ENCODE measurements around the gene FBXO10. TPM values are rescaled to one million over a fixed set of nuclear protein-coding genes. Genes with fewer than 3 reads are reported as not detected.

FBXO10 gene
- total RNA-seq, 1 experiment from 2014 or later = 5.3 TPM

DNA sequence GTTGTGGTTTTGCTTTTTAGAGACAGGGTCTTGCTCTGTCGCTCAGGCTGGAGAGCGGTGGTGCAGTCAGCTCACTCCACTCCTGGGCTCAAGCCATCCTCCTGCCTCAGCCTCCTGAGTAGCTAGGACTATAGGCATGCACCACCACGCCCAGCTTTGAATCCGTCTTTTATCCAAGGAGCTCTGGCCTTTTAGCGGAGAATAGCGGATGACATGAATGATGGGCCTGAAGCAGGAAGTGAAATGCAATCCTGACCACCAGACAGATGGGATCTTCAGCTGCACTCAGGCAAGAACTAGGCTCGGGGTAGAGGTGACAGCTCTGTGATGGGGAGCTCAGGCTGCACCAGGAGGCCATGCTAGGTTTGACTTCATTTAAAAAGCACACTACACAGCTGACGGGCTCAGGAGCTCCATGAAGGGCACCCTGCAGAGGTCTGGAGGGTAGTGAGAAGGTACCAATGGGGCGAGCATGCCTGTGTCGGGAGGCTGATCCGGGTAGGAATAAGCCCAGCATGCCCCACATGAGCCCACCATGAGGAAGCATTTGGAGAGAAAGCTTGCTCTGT is 68.5 kb downstream of the FBXO10 start:
- no peak for TF ChIP-seq EZH2 (IDR thresholded peaks at IDR 0.05)
- no peak for TF ChIP-seq YY1 (IDR thresholded peaks at IDR 0.05; ENCODE audit: extremely low read depth, insufficient replicate concordance, low read depth, low read length)
- peaks cover 4% of the 10 kb centered on the region; the same call in 1 of the 2 replicates for H3K79me2 ChIP-seq (ENCODE audit: insufficient read depth, low read length)
- DNase-seq (ENCODE audit: low read depth, low spot score) (no peak), ATAC-seq (no peak)
- H3K9me3 ChIP-seq (ENCODE audit: control insufficient read depth in 1 of 2, insufficient read depth in 1 of 2, low read depth in 1 of 2, low read length in 2 of 2) = no peaks in the 10 kb centered on the region
- ChIA-PET POLR2A (no interaction called here), CTCF (no interaction called here), RAD21 (ENCODE audit: low non-redundant PET in 1 of 2, low total read pairs in 2 of 2, uncharacterized antibody in 2 of 2, unreplicated experiment in 2 of 2) (no interaction called here)
- no peaks in the 10 kb centered on the region for H3K9me2 ChIP-seq (ENCODE audit: insufficient read depth)
- H2AFZ ChIP-seq (ENCODE audit: low read depth, low read length, poor library complexity, severe bottlenecking) = no peak overlapping the region
- BruUV-seq (replicated peaks) = no TSS peak
- no peaks in the 10 kb centered on the region; the same call in 1 of the 2 replicates for H4K20me1 ChIP-seq (ENCODE audit: insufficient read depth)
- H3K9ac ChIP-seq (ENCODE audit: low read length) = no peak overlapping the region
- H3K4me2 ChIP-seq (ENCODE audit: low read length) = no peak overlapping the region
- H3K4me1 ChIP-seq (ENCODE audit: control insufficient read depth in 1 of 2, insufficient read depth in 2 of 2, low read length in 2 of 2) = no peaks in the 10 kb centered on the region; a peak in 1 of 4 replicates
- H3K4me3 ChIP-seq (replicated peaks in 1 of 2; ENCODE audit: low read depth in 1 of 2, low read length in 2 of 2) = no peak overlapping the region
- no peak overlapping the region for H3K27ac ChIP-seq (ENCODE audit: low read depth, low read length)
- no peaks in the 10 kb centered on the region for H3K27me3 ChIP-seq (ENCODE audit: insufficient read depth, low read length)
- intact Hi-C loops (cut with micrococcal nuclease) = no loop called here
- peaks cover 11 to 26% of the 10 kb centered on the region in 2 experiments for H3K36me3 ChIP-seq (ENCODE audit: control insufficient read depth in 1 of 2, insufficient read depth in 2 of 2, low read length in 2 of 2)

DNA sequence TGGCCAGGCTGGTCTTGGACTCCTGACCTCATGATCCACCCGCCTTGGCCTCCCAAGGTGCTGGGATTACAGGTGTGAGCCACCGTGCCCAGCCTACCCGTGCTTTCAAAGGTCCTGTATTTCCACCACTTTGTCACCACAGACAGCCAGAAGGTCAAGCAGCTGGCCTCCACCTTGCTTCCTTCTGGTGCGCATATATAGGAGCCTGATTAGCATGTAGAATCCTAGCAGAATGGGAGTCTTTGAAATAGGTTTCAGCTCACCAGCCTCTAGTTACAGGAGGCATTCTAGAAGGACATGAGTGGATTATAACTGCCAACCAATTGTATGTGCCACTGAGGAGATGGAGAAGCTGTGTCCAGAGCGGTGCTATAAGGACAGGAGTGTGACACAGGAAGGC is 71.6 kb downstream of the FBXO10 start:
- H3K27me3 ChIP-seq (ENCODE audit: insufficient read depth, low read length) = no peaks in the 10 kb centered on the region
- DNase-seq (ENCODE audit: low read depth, low spot score) (no peak), ATAC-seq (no peak)
- intact Hi-C loops (cut with micrococcal nuclease) = no loop called here
- BruUV-seq (replicated peaks) = no TSS peak
- RAD21 ChIA-PET (ENCODE audit: low non-redundant PET in 1 of 2, low total read pairs in 2 of 2, uncharacterized antibody in 2 of 2, unreplicated experiment in 2 of 2) = no interaction called here
- H3K9ac ChIP-seq (ENCODE audit: low read length) = no peak overlapping the region
- peaks cover 16% of the 10 kb centered on the region; the same call in 1 of the 2 replicates for H3K79me2 ChIP-seq (ENCODE audit: insufficient read depth, low read length)
- no peak overlapping the region for H2AFZ ChIP-seq (ENCODE audit: low read depth, low read length, poor library complexity, severe bottlenecking)
- no peaks in the 10 kb centered on the region for H3K9me3 ChIP-seq (ENCODE audit: control insufficient read depth in 1 of 2, insufficient read depth in 1 of 2, low read depth in 1 of 2, low read length in 2 of 2)
- H3K27ac ChIP-seq (ENCODE audit: low read depth, low read length) = no peak overlapping the region
- POLR2A ChIA-PET = no interaction called here
- H4K20me1 ChIP-seq (ENCODE audit: insufficient read depth) = no peaks in the 10 kb centered on the region; the same call in 1 of the 2 replicates
- no peak overlapping the region for H3K4me2 ChIP-seq (ENCODE audit: low read length)
- CTCF ChIA-PET = no interaction called here
- H3K4me3 ChIP-seq (replicated peaks in 1 of 2; ENCODE audit: low read depth in 1 of 2, low read length in 2 of 2) = no peak overlapping the region
- H3K4me1 ChIP-seq (ENCODE audit: control insufficient read depth in 1 of 2, insufficient read depth in 2 of 2, low read length in 2 of 2) = no peaks in the 10 kb centered on the region
- no peak for TF ChIP-seq CEBPB (IDR thresholded peaks at IDR 0.05; ENCODE audit: low read depth)
- no peak for TF ChIP-seq ELF1 (IDR thresholded peaks at IDR 0.05; ENCODE audit: borderline replicate concordance, low read depth)
- TF ChIP-seq, protein P1, sequence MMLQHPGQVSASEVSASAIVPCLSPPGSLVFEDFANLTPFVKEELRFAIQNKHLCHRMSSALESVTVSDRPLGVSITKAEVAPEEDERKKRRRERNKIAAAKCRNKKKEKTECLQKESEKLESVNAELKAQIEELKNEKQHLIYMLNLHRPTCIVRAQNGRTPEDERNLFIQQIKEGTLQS (IDR thresholded peaks at IDR 0.05) = no peak
- no peak for TF ChIP-seq EGR1 (IDR thresholded peaks at IDR 0.05; ENCODE audit: low read depth)
- TF ChIP-seq, protein P2, sequence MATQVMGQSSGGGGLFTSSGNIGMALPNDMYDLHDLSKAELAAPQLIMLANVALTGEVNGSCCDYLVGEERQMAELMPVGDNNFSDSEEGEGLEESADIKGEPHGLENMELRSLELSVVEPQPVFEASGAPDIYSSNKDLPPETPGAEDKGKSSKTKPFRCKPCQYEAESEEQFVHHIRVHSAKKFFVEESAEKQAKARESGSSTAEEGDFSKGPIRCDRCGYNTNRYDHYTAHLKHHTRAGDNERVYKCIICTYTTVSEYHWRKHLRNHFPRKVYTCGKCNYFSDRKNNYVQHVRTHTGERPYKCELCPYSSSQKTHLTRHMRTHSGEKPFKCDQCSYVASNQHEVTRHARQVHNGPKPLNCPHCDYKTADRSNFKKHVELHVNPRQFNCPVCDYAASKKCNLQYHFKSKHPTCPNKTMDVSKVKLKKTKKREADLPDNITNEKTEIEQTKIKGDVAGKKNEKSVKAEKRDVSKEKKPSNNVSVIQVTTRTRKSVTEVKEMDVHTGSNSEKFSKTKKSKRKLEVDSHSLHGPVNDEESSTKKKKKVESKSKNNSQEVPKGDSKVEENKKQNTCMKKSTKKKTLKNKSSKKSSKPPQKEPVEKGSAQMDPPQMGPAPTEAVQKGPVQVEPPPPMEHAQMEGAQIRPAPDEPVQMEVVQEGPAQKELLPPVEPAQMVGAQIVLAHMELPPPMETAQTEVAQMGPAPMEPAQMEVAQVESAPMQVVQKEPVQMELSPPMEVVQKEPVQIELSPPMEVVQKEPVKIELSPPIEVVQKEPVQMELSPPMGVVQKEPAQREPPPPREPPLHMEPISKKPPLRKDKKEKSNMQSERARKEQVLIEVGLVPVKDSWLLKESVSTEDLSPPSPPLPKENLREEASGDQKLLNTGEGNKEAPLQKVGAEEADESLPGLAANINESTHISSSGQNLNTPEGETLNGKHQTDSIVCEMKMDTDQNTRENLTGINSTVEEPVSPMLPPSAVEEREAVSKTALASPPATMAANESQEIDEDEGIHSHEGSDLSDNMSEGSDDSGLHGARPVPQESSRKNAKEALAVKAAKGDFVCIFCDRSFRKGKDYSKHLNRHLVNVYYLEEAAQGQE (IDR thresholded peaks at IDR 0.05; ENCODE audit: low read depth) = no peak
- no peak for TF ChIP-seq SIN3A (IDR thresholded peaks at IDR 0.05; ENCODE audit: low read depth)
- no peak for TF ChIP-seq EZH2phosphoT487 (IDR thresholded peaks at IDR 0.05; ENCODE audit: borderline replicate concordance)
- no peak for TF ChIP-seq YY1 (IDR thresholded peaks at IDR 0.05; ENCODE audit: extremely low read depth, insufficient replicate concordance, low read depth, low read length)
- no peak for TF ChIP-seq POLR2A (IDR thresholded peaks at IDR 0.05; ENCODE audit: borderline replicate concordance, extremely low read depth, insufficient read depth, insufficient read length)
- no peak for TF ChIP-seq POLR2AphosphoS5 (IDR thresholded peaks at IDR 0.05; ENCODE audit: low read depth, low read length)
- no peaks in the 10 kb centered on the region for H3K9me2 ChIP-seq (ENCODE audit: insufficient read depth)
- H3K36me3 ChIP-seq (ENCODE audit: control insufficient read depth in 1 of 2, insufficient read depth in 2 of 2, low read length in 2 of 2) = peaks cover 35 to 49% of the 10 kb centered on the region in 2 experiments
